Right lobe of liver (tissue), 4 donors: ENCODE measurements around the gene KCNK3.

ENCODE experiments used
- POLR2A ChIP-seq: fragments of 450-650 bp; IDR thresholded peaks from one replicate; pipeline ENCODE4 v1.6.1; 2017; ENCODE audit warnings: antibody characterized with exemption, mild to moderate bottlenecking
- TF ChIP-seq, protein P1 (sequence below), 4 donors: fragments of 200-600 bp in 3 of 4; fragments of 450-650 bp in 1 of 4; IDR thresholded peaks; one replicate each; pipeline versions ENCODE4 v1.5.1 to v1.8.0; 2016 to 2022; ENCODE audit warnings: antibody characterized with exemption in 4 of 4, mild to moderate bottlenecking in 2 of 4
- donor health status: DM: no; HTN: no; CAD: no.
- donor health status: DM: no; HTN: no; CAD: no.
- donor health status: DM: no; HTN: yes; CAD: no.

DNA sequence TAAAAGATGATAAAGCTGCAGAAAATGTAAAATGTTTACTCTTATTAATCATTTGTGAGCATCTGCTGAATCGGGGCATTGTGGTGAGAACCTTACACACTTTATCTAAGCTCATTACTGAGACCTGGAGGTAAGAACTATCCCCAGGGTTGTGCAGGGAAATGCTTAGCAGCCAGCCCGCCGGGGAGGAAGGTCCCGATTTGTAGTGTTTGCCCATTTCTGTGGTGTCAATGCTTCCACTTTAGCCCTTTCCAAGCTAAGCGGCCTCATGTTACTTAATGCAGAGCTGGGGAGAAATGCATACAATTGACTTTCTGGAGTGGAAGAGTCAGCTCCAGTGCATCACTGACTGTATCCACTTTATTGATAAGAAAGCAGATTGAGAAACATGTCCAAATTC, 20.8 kb upstream of the KCNK3 start:
- TF ChIP-seq, protein P1, sequence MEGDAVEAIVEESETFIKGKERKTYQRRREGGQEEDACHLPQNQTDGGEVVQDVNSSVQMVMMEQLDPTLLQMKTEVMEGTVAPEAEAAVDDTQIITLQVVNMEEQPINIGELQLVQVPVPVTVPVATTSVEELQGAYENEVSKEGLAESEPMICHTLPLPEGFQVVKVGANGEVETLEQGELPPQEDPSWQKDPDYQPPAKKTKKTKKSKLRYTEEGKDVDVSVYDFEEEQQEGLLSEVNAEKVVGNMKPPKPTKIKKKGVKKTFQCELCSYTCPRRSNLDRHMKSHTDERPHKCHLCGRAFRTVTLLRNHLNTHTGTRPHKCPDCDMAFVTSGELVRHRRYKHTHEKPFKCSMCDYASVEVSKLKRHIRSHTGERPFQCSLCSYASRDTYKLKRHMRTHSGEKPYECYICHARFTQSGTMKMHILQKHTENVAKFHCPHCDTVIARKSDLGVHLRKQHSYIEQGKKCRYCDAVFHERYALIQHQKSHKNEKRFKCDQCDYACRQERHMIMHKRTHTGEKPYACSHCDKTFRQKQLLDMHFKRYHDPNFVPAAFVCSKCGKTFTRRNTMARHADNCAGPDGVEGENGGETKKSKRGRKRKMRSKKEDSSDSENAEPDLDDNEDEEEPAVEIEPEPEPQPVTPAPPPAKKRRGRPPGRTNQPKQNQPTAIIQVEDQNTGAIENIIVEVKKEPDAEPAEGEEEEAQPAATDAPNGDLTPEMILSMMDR (IDR thresholded peaks at IDR 0.05) = no peak
- TF ChIP-seq POLR2A = no peak
